CD4-positive, alpha-beta T cell treated with Interleukin-4 for 4 hours (primary cell): Measurements from ENCODE around the gene TCF19.

Source experiments
- DNase-seq: peaks from one replicate; pipeline ENCODE4 v3.0.0-alpha.2; 2020

TCF19 gene

GRCh38 chr6:31210741-31211532, 52.5 kb downstream of the TCF19 start:
- DNase-seq: no peak
